Measurements from ENCODE around the gene MERTK. TPM values are rescaled to one million over a fixed set of nuclear protein-coding genes. Genes with fewer than 3 reads are reported as not detected.

Gene MERTK
- total and polyA plus RNA-seq, 11 donors, result 1.9 to 15.2 (median 4.7) TPM

- Histone ChIP-seq H3K27ac (no peak overlapping the region), H3K9me3 (no peaks in the 10 kb centered on the region), H3K36me3 (peaks cover 0 to 4% (median 0%) of the 10 kb centered on the region in 9 donors), H3K4me1 (peaks cover 0 to 38% (median 22%) of the 10 kb centered on the region in 12 donors), H3K4me3 (no peak overlapping the region), H3K27me3 (no peaks in the 10 kb centered on the region)
- DNase-seq (no peak), ATAC-seq (peak in 1 of 4 donors; percentile 42)
- WGBS, 4 donors, result 66 to 85% (median 71%) methylated on average over 2 of the region's 2 CpGs
- TF ChIP-seq POLR2A (IDR thresholded peaks at IDR 0.05), result no peak
- no peak for TF ChIP-seq CTCF (IDR thresholded peaks at IDR 0.05)
- intact Hi-C loops (cut with DNase I), result no loop called here
Observed at GRCh38 chr2:111912547-111912946, 14.1 kb downstream of the MERTK start.

- peaks cover 0 to 4% (median 0%) of the 10 kb centered on the region in 9 donors for H3K36me3 ChIP-seq
- no peaks in the 10 kb centered on the region for H3K9me3 ChIP-seq
- ATAC-seq (no peak), DNase-seq (no peak)
- H3K4me3 ChIP-seq, result no peak overlapping the region
- WGBS, 4 donors, result 64 to 82% (median 77%) methylated on average over 3 of the region's 3 CpGs
- no peaks in the 10 kb centered on the region for H3K27me3 ChIP-seq
- peaks cover 0 to 22% (median 10%) of the 10 kb centered on the region in 12 donors for H3K4me1 ChIP-seq
- no peak for TF ChIP-seq POLR2A (IDR thresholded peaks at IDR 0.05)
- TF ChIP-seq CTCF (IDR thresholded peaks at IDR 0.05), result no peak
- H3K27ac ChIP-seq, result no peak overlapping the region
- intact Hi-C loops (cut with DNase I), result no loop called here
Observed at GRCh38 chr2:111917106-111917505, 18.7 kb downstream of the MERTK start.

GRCh38 chr2:111918383-111918806, 20.0 kb downstream of the MERTK start:
- Histone ChIP-seq H3K4me3 (no peak overlapping the region), H3K27ac (no peak overlapping the region), H3K9me3 (no peaks in the 10 kb centered on the region), H3K4me1 (peaks cover 0 to 22% (median 10%) of the 10 kb centered on the region in 12 donors), H3K36me3 (peaks cover 0 to 6% (median 0%) of the 10 kb centered on the region in 9 donors), H3K27me3 (no peaks in the 10 kb centered on the region)
- DNase-seq (no peak), ATAC-seq (no peak)
- TF ChIP-seq POLR2A (IDR thresholded peaks at IDR 0.05), result no peak
- no peak for TF ChIP-seq CTCF (IDR thresholded peaks at IDR 0.05)
- intact Hi-C loops (cut with DNase I), result no loop called here
- WGBS, 4 donors, result 79 to 88% (median 83%) methylated on average over 1 of the region's 1 CpG

GRCh38 chr2:111919365-111919764, 21.0 kb downstream of the MERTK start:
- DNase-seq (no peak), ATAC-seq (peak in 1 of 4 donors; percentile 20)
- Histone ChIP-seq H3K9me3 (no peaks in the 10 kb centered on the region), H3K27ac (peak overlapping the region in 5 of 12 donors; percentile 2 to 46 (median 37)), H3K4me1 (peaks cover 0 to 22% (median 10%) of the 10 kb centered on the region in 12 donors), H3K4me3 (no peak overlapping the region), H3K27me3 (no peaks in the 10 kb centered on the region), H3K36me3 (peaks cover 0 to 7% (median 0%) of the 10 kb centered on the region in 9 donors)
- WGBS, 4 donors, result 52 to 59% (median 58%) methylated on average over 2 of the region's 2 CpGs
- peak in 6 of 12 donors; percentile 7 to 33 (median 18) for TF ChIP-seq CTCF (IDR thresholded peaks at IDR 0.05)
- TF ChIP-seq POLR2A (IDR thresholded peaks at IDR 0.05), result no peak
- intact Hi-C loops (cut with DNase I), result no loop called here
